Measurements from ENCODE around the gene TBC1D26.
"Not testable (repeated sequence)": the region's sequence is repeated elsewhere in the genome, so short reads cannot be mapped to it uniquely, and the experiment has no call there.

The TBC1D26 gene

GRCh38 chr17:15731900-15732299, at the start of gene TBC1D26:
TSS of gene TBC1D26 (plus strand) at chr17:15732283. CDS start at chr17:15735349, 3,066 bp downstream.
- DNase-seq, result not testable (repeated sequence)

GRCh38 chr17:15683135-15683534, 48.9 kb upstream of the TBC1D26 start:
- DNase-seq, result not testable (repeated sequence)

- not testable (repeated sequence) for DNase-seq
These were observed 48.1 kb upstream of the TBC1D26 start, which contains the start of gene TRIM16 for GRCh38 chr17:15683824-15684478. TSS of gene TRIM16 (minus strand) at chr17:15684311. CDS start at chr17:15651609, 32,702 bp downstream.

GRCh38 chr17:15687494-15687893, 44.6 kb upstream of the TBC1D26 start:
- not testable (repeated sequence) for DNase-seq

GRCh38 chr17:15698967-15699366, 33.1 kb upstream of the TBC1D26 start:
- DNase-seq, result not testable (repeated sequence)

GRCh38 chr17:15699413-15699924, 32.6 kb upstream of the TBC1D26 start, which contains the start of gene ZNF286A:
TSS of gene ZNF286A (plus strand) at chr17:15699752. CDS start at chr17:15700330, 578 bp downstream.
- peak; percentile 66 for DNase-seq

- DNase-seq, result not testable (repeated sequence)
These were observed 32.1 kb upstream of the TBC1D26 start for GRCh38 chr17:15699937-15700336.

- DNase-seq, result not testable (repeated sequence)
These were observed 27.8 kb upstream of the TBC1D26 start for GRCh38 chr17:15704239-15704638.

GRCh38 chr17:15704813-15705212, 27.3 kb upstream of the TBC1D26 start:
- DNase-seq, result not testable (repeated sequence)

- not testable (repeated sequence) for DNase-seq
These were observed 23.2 kb upstream of the TBC1D26 start for GRCh38 chr17:15708879-15709278.

- DNase-seq, result not testable (repeated sequence)
These were observed 15.2 kb upstream of the TBC1D26 start for GRCh38 chr17:15716601-15717563.

- DNase-seq, result not testable (repeated sequence)
These were observed 1.5 kb upstream of the TBC1D26 start for GRCh38 chr17:15730535-15730934.

- not testable (repeated sequence) for DNase-seq
These were observed 1.2 kb downstream of the TBC1D26 start for GRCh38 chr17:15733174-15733789.

- DNase-seq, result not testable (repeated sequence)
These were observed 4.5 kb downstream of the TBC1D26 start for GRCh38 chr17:15736578-15736977.

GRCh38 chr17:15738066-15738465, 6.0 kb downstream of the TBC1D26 start:
- no peak for DNase-seq

GRCh38 chr17:15739259-15739658, 7.2 kb downstream of the TBC1D26 start:
- DNase-seq, result not testable (repeated sequence)

- peak; percentile 24 for DNase-seq
These were observed 8.0 kb downstream of the TBC1D26 start for GRCh38 chr17:15740041-15740440.

- no peak for DNase-seq
These were observed 8.6 kb downstream of the TBC1D26 start for GRCh38 chr17:15740570-15741120.

- no peak for DNase-seq
These were observed 9.5 kb downstream of the TBC1D26 start for GRCh38 chr17:15741624-15742023.

- DNase-seq, result no peak
These were observed 10.1 kb downstream of the TBC1D26 start for GRCh38 chr17:15742051-15742795.

- DNase-seq, result no peak
These were observed 10.8 kb downstream of the TBC1D26 start for GRCh38 chr17:15742921-15743320.
